ENCODE results near the gene CABP2. TPM values are rescaled to one million over a fixed set of nuclear protein-coding genes. Genes with fewer than 3 reads are reported as not detected.

CABP2 gene
- total RNA-seq, 1 donor from 2014 or later: not detected

GRCh38 chr11:67498544-67498972, 24.7 kb downstream of the CABP2 start:
- TF ChIP-seq CTCF (IDR thresholded peaks at IDR 0.05): no peak
- peaks cover 13% of the 10 kb centered on the region for H3K4me1 Mint-ChIP-seq
- intact Hi-C loops (cut with micrococcal nuclease): no loop called here
- no peaks in the 10 kb centered on the region for H3K27me3 Mint-ChIP-seq
- no peak overlapping the region for H3K4me3 Mint-ChIP-seq
- peaks cover 76% of the 10 kb centered on the region for H3K36me3 Mint-ChIP-seq (ENCODE audit: low read depth)
- CTCF ChIA-PET: no interaction called here
- DNase-seq: no peak
- POLR2A ChIA-PET: interaction anchor here (1.2 kb wide), 1 partner anchor 8 kb away, joined by 4 read pairs; no protein-coding TSS in a partner anchor
- H3K9me3 Mint-ChIP-seq: no peaks in the 10 kb centered on the region
- ATAC-seq (ENCODE audit: low read depth): no peak
- no peak overlapping the region for H3K27ac Mint-ChIP-seq

- Mint-ChIP-seq H3K27me3 (no peaks in the 10 kb centered on the region), H3K9me3 (no peaks in the 10 kb centered on the region), H3K4me3 (no peak overlapping the region), H3K4me1 (peaks cover 7% of the 10 kb centered on the region), H3K36me3 (ENCODE audit: low read depth) (peaks cover 80% of the 10 kb centered on the region), H3K27ac (no peak overlapping the region)
- no peak for ATAC-seq (ENCODE audit: low read depth)
- intact Hi-C loops (cut with micrococcal nuclease): no loop called here
- ChIA-PET CTCF (no interaction called here), POLR2A (interaction anchor here (1.2 kb wide), 1 partner anchor 8 kb away, joined by 4 read pairs; no protein-coding TSS in a partner anchor)
- DNase-seq: no peak
- no peak for TF ChIP-seq CTCF (IDR thresholded peaks at IDR 0.05)
These were observed 25.5 kb downstream of the CABP2 start for GRCh38 chr11:67497656-67498291.

- DNase-seq (no peak), ATAC-seq (ENCODE audit: low read depth) (no peak)
- CTCF ChIA-PET: no interaction called here
- TF ChIP-seq CTCF (IDR thresholded peaks at IDR 0.05): no peak
- Mint-ChIP-seq H3K27me3 (no peaks in the 10 kb centered on the region), H3K27ac (no peak overlapping the region), H3K4me1 (peaks cover 3% of the 10 kb centered on the region), H3K36me3 (ENCODE audit: low read depth) (peaks cover 75% of the 10 kb centered on the region), H3K9me3 (no peaks in the 10 kb centered on the region), H3K4me3 (no peak overlapping the region)
- intact Hi-C loops (cut with micrococcal nuclease): no loop called here
- POLR2A ChIA-PET: no interaction called here
These were observed 27.1 kb downstream of the CABP2 start for GRCh38 chr11:67496113-67496512.

- ATAC-seq (ENCODE audit: low read depth) (no peak), DNase-seq (no peak)
- Mint-ChIP-seq H3K27ac (no peak overlapping the region), H3K27me3 (no peaks in the 10 kb centered on the region), H3K4me1 (no peaks in the 10 kb centered on the region), H3K4me3 (no peak overlapping the region), H3K9me3 (no peaks in the 10 kb centered on the region), H3K36me3 (ENCODE audit: low read depth) (peaks cover 75% of the 10 kb centered on the region)
- intact Hi-C loops (cut with micrococcal nuclease): no loop called here
- ChIA-PET CTCF (no interaction called here), POLR2A (interaction anchor here (1.5 kb wide), 1 partner anchor 13 kb away, joined by 5 read pairs; the partner anchor contains the start of gene AIP)
- no peak for TF ChIP-seq CTCF (IDR thresholded peaks at IDR 0.05)
These were observed 27.8 kb downstream of the CABP2 start for GRCh38 chr11:67495234-67496005.
